NB4 (cell line): ENCODE measurements around the gene RTN3.

ENCODE experiments used
- CTCF ChIP-seq: IDR thresholded peaks from one replicate; pipeline ENCODE4 v1.5.1; 2012; ENCODE audit warnings: low read depth, low read length
- POLR2A ChIP-seq: IDR thresholded peaks from 2 replicates; pipeline ENCODE4 v1.6.1; 2011; ENCODE audit warnings: mild to moderate bottlenecking; ENCODE audit not compliant: insufficient read length; ENCODE audit errors: extremely low read depth

GRCh38 chr11:63639199-63639832, 42.0 kb upstream of the RTN3 start:
- TF ChIP-seq CTCF (no peak), POLR2A (no peak)
